ENCODE results near the gene NUP210L.
A peak's percentile ranks its signal among the peaks of the same experiment; 100 is the strongest.
"Not testable (repeated sequence)": the region's sequence is repeated elsewhere in the genome, so short reads cannot be mapped to it uniquely, and the experiment has no call there.

Gene NUP210L

DNA sequence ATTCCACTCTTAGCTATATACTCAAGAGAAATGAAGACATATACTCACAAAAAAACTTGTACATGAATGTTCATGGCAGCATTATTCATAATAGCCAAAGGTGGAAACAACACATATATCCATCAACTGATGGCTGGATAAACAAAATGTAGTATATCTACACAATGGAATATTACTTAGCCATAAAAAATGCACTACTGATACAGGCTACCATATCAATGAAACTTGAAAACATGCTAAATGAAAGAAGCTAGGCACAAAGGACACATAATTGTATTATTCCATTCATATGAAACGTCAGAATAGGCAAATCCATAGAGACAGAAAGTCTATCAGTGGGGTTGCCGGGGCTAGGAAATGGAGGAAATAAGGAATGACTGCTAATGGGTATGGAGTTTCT is 67.3 kb downstream of the NUP210L start:
- no peaks in the 10 kb centered on the region for H3K4me1 ChIP-seq (ENCODE audit: control insufficient read depth, insufficient read depth, low read length)
- no peaks in the 10 kb centered on the region for H3K9me3 ChIP-seq (ENCODE audit: control insufficient read depth, insufficient read depth, low read depth, low read length)
- TF ChIP-seq, protein P1, sequence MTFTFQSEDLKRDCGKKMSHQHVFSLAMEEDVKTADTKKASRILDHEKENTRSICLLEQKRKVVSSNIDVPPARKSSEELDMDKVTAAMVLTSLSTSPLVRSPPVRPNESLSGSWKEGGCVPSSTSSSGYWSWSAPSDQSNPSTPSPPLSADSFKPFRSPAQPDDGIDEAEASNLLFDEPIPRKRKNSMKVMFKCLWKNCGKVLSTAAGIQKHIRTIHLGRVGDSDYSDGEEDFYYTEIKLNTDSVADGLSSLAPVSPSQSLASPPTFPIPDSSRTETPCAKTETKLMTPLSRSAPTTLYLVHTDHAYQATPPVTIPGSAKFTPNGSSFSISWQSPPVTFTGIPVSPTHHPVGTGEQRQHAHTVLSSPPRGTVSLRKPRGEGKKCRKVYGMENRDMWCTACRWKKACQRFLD (tag by site-specific recombination; IDR thresholded peaks at IDR 0.05), result no peak
- TF ChIP-seq ZNF146 (tag by site-specific recombination; IDR thresholded peaks at IDR 0.05), result peak; percentile 84
- POLR2A ChIA-PET, result no interaction called here
- CTCF ChIA-PET, result no interaction called here
- H3K36me3 ChIP-seq (ENCODE audit: control insufficient read depth in 2 of 2, insufficient read depth in 1 of 2, low read length in 2 of 2), result no peaks in the 10 kb centered on the region
- H3K4me3 ChIP-seq (ENCODE audit: low read depth, low read length), result no peak overlapping the region
- H3K27ac ChIP-seq (ENCODE audit: extremely low read depth, low read depth, low read length), result no peak overlapping the region

DNA sequence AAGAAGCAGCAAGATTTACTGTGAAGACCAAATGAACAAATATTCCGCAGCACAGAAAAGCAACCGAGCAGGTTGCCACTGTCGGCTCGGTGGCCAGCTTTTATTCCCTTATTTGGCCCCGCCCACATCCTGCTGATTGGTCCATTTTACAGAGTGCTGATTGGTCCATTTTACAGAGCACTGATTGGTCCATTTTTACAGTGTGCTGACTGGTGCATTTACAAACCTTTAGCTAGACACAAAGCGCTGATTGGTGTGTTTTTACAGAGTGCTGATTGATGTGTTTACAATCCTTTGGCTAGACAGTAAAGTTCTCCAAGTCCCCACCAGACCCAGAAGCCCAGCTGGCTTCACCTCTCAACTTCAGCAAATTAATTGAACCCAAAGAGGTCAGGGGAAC is 71.8 kb downstream of the NUP210L start:
- H3K9me3 ChIP-seq (ENCODE audit: control insufficient read depth, insufficient read depth, low read depth, low read length); H3K36me3 ChIP-seq (ENCODE audit: control insufficient read depth in 2 of 2, insufficient read depth in 1 of 2, low read length in 2 of 2); H3K4me1 ChIP-seq (ENCODE audit: control insufficient read depth, insufficient read depth, low read length); H3K4me3 ChIP-seq (ENCODE audit: low read depth, low read length); CTCF ChIA-PET; H3K27ac ChIP-seq (ENCODE audit: extremely low read depth, low read depth, low read length); POLR2A ChIA-PET: not testable (repeated sequence)

DNA sequence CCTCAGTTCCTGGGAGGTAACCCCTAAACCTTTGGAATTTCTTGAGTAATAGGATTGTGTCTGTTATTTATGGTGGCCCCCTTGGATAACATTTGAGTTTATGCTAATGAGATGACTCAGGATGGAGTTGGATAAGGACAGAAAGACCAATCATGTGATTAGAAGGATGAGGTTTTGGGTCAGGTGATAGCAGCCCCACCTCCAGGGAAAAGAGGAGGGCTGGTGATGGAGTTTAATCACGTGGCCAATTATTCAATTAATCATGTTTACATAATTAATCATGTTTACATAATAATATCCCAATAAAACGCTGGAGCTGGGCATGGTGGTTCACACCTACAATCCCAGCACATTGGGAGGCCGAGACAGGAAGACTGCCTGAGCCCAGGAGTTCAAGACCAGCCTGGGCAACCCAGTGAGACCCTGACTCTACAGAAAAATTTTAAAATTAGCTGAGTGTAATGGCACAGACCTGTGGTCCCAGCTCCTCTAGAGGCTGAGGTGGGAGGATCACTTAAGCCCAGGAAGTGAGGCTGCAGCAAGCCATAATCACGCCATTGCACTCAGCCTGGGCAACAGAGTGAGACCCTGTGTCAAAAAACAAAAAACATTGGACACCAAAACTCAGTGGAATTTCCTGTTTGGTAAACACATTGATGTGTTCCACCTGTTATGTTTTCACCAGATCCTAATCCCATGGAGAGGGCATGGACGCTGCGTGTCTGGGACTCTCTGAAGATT is 73.3 kb downstream of the NUP210L start:
- TF ChIP-seq ZNF558 (tag by site-specific recombination; IDR thresholded peaks at IDR 0.05) (no peak), ZNF121 (tag by site-specific recombination; IDR thresholded peaks at IDR 0.05) (peak; percentile 59; the same call in 1 of the 2 replicates)
- POLR2A ChIA-PET, result no interaction called here
- H3K27ac ChIP-seq (ENCODE audit: extremely low read depth, low read depth, low read length), result no peak overlapping the region
- H3K4me1 ChIP-seq (ENCODE audit: control insufficient read depth, insufficient read depth, low read length), result no peaks in the 10 kb centered on the region
- no peaks in the 10 kb centered on the region for H3K36me3 ChIP-seq (ENCODE audit: control insufficient read depth in 2 of 2, insufficient read depth in 1 of 2, low read length in 2 of 2)
- H3K9me3 ChIP-seq (ENCODE audit: control insufficient read depth, insufficient read depth, low read depth, low read length), result no peaks in the 10 kb centered on the region
- H3K4me3 ChIP-seq (ENCODE audit: low read depth, low read length), result no peak overlapping the region
- CTCF ChIA-PET, result no interaction called here

DNA sequence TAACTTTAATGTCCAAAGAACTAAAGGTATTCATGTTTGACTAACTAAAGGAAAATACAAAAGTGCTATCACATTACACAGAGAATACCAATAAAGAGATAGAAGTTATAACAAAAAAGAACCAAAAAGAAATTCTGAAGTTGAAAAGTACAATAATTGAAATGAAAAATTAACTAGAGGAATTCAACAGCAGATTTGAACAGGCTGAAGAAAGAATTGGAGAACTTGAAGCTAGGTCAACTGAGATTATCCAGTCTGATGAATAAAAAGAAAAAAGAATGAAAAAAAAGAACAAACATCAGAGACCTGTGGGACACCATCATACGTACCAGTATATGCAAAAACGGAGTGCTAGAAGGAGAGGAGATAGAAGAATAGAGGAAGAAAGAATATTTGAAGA is 78.5 kb downstream of the NUP210L start:
- no peak overlapping the region for H3K27ac ChIP-seq (ENCODE audit: extremely low read depth, low read depth, low read length)
- TF ChIP-seq, protein P2, sequence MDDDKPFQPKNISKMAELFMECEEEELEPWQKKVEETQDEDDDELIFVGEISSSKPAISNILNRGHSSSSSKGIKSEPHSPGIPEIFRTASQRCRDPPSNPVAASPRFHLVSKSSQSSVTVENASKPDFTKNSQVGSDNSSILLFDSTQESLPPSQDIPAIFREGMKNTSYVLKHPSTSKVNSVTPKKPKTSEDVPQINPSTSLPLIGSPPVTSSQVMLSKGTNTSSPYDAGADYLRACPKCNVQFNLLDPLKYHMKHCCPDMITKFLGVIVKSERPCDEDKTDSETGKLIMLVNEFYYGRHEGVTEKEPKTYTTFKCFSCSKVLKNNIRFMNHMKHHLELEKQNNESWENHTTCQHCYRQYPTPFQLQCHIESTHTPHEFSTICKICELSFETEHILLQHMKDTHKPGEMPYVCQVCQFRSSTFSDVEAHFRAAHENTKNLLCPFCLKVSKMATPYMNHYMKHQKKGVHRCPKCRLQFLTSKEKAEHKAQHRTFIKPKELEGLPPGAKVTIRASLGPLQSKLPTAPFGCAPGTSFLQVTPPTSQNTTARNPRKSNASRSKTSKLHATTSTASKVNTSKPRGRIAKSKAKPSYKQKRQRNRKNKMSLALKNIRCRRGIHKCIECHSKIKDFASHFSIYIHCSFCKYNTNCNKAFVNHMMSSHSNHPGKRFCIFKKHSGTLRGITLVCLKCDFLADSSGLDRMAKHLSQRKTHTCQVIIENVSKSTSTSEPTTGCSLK (tag by site-specific recombination; IDR thresholded peaks at IDR 0.05), result no peak
- peak; percentile 70 for TF ChIP-seq SETDB1 (IDR thresholded peaks at IDR 0.05; ENCODE audit: insufficient read length, low read length)
- ChIA-PET POLR2A (interaction anchor here (0.7 kb wide), 1 partner anchor 415 kb away, joined by 6 read pairs; no protein-coding TSS in a partner anchor), CTCF (interaction anchor here (0.6 kb wide), 1 partner anchor 59 kb away, joined by 6 read pairs; no protein-coding TSS in a partner anchor)
- no peaks in the 10 kb centered on the region for H3K9me3 ChIP-seq (ENCODE audit: control insufficient read depth, insufficient read depth, low read depth, low read length)
- H3K4me1 ChIP-seq (ENCODE audit: control insufficient read depth, insufficient read depth, low read length), result no peaks in the 10 kb centered on the region
- H3K36me3 ChIP-seq (ENCODE audit: control insufficient read depth in 2 of 2, insufficient read depth in 1 of 2, low read length in 2 of 2), result no peaks in the 10 kb centered on the region
- no peak overlapping the region for H3K4me3 ChIP-seq (ENCODE audit: low read depth, low read length)

DNA sequence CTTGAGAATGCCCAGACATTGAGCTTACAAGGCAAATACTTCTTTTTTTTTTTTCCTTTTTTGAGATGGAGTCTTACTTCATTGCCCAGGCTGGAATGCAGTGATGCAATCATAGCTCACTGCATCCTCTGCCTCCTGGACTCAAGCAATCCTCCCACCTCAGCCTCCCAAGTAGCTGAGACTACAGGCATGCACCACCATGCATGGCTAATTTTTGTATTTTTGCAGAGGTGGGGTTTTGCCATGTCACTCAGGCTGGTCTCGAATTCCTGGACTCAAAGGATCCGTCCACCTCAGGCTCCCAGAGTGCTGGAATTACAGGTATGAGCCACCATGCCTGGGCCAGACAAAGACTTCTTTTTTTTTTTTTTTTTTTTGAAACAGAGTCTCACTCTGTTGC is 79.1 kb downstream of the NUP210L start:
- Histone ChIP-seq H3K4me3 (ENCODE audit: low read depth, low read length) (no peak overlapping the region), H3K27ac (ENCODE audit: extremely low read depth, low read depth, low read length) (no peak overlapping the region), H3K9me3 (ENCODE audit: control insufficient read depth, insufficient read depth, low read depth, low read length) (no peaks in the 10 kb centered on the region), H3K36me3 (ENCODE audit: control insufficient read depth in 2 of 2, insufficient read depth in 1 of 2, low read length in 2 of 2) (no peaks in the 10 kb centered on the region), H3K4me1 (ENCODE audit: control insufficient read depth, insufficient read depth, low read length) (no peaks in the 10 kb centered on the region)
- ChIA-PET POLR2A (interaction anchor here (0.7 to 1.2 kb wide), 2 partner anchors 86 to 415 kb away, joined by 3 to 6 read pairs; no protein-coding TSS in a partner anchor), CTCF (interaction anchor here (0.6 to 0.9 kb wide), 3 partner anchors 9 to 786 kb away, joined by 3 to 4 read pairs (median 3); no protein-coding TSS in a partner anchor)
- TF ChIP-seq OVOL3 (tag by site-specific recombination; IDR thresholded peaks at IDR 0.05) (no peak), ZNF292 (tag by site-specific recombination; IDR thresholded peaks at IDR 0.05; ENCODE audit: borderline replicate concordance, low read depth) (no peak), KLF10 (tag by site-specific recombination; IDR thresholded peaks at IDR 0.05) (no peak), ZNF10 (tag by site-specific recombination; IDR thresholded peaks at IDR 0.05) (no peak), ZNF132 (tag by site-specific recombination; IDR thresholded peaks at IDR 0.05; ENCODE audit: borderline replicate concordance) (no peak), ZFP41 (tag by site-specific recombination; IDR thresholded peaks at IDR 0.05; ENCODE audit: borderline replicate concordance) (no peak), ZNF585B (tag by site-specific recombination; IDR thresholded peaks at IDR 0.05) (no peak), ZNF37A (tag by site-specific recombination; IDR thresholded peaks at IDR 0.05) (no peak), ZNF521 (tag by site-specific recombination; IDR thresholded peaks at IDR 0.05) (no peak), SCRT2 (tag by site-specific recombination; IDR thresholded peaks at IDR 0.05) (no peak), ZNF404 (tag by site-specific recombination; IDR thresholded peaks at IDR 0.05) (no peak)
- TF ChIP-seq, protein P3, sequence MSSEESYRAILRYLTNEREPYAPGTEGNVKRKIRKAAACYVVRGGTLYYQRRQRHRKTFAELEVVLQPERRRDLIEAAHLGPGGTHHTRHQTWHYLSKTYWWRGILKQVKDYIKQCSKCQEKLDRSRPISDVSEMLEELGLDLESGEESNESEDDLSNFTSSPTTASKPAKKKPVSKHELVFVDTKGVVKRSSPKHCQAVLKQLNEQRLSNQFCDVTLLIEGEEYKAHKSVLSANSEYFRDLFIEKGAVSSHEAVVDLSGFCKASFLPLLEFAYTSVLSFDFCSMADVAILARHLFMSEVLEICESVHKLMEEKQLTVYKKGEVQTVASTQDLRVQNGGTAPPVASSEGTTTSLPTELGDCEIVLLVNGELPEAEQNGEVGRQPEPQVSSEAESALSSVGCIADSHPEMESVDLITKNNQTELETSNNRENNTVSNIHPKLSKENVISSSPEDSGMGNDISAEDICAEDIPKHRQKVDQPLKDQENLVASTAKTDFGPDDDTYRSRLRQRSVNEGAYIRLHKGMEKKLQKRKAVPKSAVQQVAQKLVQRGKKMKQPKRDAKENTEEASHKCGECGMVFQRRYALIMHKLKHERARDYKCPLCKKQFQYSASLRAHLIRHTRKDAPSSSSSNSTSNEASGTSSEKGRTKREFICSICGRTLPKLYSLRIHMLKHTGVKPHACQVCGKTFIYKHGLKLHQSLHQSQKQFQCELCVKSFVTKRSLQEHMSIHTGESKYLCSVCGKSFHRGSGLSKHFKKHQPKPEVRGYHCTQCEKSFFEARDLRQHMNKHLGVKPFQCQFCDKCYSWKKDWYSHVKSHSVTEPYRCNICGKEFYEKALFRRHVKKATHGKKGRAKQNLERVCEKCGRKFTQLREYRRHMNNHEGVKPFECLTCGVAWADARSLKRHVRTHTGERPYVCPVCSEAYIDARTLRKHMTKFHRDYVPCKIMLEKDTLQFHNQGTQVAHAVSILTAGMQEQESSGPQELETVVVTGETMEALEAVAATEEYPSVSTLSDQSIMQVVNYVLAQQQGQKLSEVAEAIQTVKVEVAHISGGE (tag by site-specific recombination; conservative IDR thresholded peaks at IDR 0.05; ENCODE audit: low read depth), result no peak
